Peyer's patch (tissue), 4 donors: ENCODE results near the gene VAV2.

Source experiments
- CTCF ChIP-seq, 6 experiments: fragments of 450-650 bp in 4 of 6; fragments of 200-600 bp in 2 of 6; sonication (generic) in 1 of 6; IDR thresholded peaks; one replicate each; pipeline ENCODE4 v1.5.1; 2017 to 2019; ENCODE audit warnings: antibody characterized with exemption in 6 of 6, mild to moderate bottlenecking in 3 of 6, moderate library complexity in 1 of 6
- POLR2A ChIP-seq, 2 donors: fragments of 450-650 bp; IDR thresholded peaks; one replicate each; pipeline ENCODE4 v1.5.1; 2017; ENCODE audit warnings: antibody characterized with exemption in 2 of 2, mild to moderate bottlenecking in 2 of 2, moderate library complexity in 2 of 2

- TF ChIP-seq POLR2A (IDR thresholded peaks at IDR 0.05) = no peak
- no peak for TF ChIP-seq CTCF (IDR thresholded peaks at IDR 0.05)
These were observed 203.9 kb downstream of the VAV2 start for GRCh38 chr9:133788045-133788818.
